ENCODE data around the gene KCNS1.

Gene KCNS1

DNA sequence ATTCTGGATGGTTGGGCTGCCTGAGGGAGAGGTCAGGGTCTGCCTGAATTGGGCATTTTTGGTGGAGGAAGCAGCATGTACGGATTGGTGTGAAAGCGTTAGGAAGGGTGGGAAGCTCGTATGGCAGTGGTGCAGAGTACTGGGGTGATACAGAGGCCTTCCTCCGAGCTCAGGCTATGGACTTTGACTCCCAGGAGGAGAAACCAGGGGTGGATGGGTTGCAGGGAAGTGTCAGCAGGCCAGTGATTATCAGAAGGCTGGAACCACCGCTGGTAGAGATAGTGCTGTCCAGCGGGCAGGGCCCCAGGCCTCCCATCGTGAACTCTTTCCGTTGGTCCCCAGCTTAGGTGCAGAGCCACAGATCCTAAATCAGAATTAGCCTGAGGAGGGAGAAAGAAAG, 8.7 kb upstream of the KCNS1 start:
- no peak for FAIRE-seq

DNA sequence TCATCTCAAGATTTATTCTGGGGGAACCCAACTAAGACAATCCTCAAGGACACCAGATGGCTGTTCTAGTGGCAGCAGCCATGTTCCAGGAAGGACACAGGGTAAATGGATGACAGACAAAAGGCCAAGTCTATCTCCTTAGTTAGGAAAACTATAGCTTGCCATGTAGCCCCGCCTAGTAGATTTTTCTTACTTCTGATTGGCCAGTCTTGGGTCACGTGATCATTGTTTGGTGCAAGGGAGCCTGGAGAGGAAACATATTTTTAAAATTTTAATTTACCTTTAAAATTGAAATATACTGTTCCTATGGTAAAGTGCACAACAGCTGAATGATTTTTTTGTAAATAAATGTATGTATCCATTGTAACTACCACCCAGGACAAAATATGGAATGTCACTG, 4.4 kb upstream of the KCNS1 start:
- FAIRE-seq, result no peak

DNA sequence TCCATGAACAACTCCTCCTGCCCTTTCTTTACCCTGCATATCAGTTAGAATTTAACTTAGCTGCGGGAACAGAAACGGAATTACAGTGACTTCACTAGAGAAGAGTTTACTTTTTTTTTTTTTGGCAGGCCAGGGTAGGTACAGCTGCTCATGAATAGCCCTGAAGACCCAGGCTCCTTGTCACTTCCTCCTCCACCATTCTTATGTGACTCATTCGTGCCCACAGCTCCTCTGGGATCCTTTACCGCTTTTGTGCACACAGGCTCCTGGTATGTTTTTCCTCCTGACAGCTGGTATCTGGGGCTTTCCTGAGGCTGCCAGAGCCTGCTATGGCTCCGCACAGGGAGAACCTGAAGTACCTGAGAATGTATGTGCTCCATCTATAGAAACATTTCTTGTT, 3.9 kb upstream of the KCNS1 start:
- FAIRE-seq, result no peak

DNA sequence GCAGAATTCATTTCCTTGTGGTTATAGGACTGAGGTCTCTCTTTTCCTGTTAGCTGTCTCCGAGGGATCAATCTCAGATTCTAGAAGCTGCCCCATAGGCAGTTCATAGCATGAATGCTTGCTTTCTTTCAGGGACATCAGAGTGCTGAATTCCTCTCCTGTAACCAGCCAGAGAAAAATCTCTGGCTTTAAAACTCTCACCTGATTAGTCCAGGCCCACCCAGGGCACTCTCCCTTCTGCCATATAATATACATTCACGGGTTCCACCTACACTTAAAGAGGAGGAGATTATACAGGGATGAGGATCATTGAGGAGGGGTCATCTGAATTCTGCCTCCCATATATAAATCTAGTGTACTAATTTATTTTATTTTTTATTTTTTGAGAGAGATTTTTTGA, 2.1 kb upstream of the KCNS1 start:
- no peak for FAIRE-seq

DNA sequence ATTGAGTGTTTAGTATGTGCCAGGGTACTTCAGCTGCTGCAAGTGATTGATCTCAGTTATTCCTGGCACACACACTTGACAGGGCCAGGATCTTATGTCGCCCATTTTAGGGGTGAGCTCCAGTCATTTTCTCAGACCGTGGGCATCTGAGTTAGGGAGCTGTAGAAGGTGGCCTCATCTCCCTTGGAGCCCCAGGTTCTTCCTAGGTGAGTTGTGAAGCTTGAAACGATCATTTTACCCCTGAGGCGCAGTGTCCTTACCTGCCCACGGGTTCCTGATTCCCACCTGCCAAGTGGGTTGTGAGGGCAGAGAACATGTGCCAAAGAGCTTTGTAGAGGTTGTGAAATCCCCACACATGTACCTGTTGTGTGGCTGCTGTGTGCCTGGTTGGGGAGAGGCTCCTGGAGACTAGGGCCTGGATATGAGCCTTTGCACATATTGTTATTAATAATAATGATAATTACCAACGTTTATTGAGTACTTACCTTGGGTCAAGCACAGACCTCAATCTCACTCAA, 465 bp upstream of the KCNS1 start:
- no peak for FAIRE-seq

DNA sequence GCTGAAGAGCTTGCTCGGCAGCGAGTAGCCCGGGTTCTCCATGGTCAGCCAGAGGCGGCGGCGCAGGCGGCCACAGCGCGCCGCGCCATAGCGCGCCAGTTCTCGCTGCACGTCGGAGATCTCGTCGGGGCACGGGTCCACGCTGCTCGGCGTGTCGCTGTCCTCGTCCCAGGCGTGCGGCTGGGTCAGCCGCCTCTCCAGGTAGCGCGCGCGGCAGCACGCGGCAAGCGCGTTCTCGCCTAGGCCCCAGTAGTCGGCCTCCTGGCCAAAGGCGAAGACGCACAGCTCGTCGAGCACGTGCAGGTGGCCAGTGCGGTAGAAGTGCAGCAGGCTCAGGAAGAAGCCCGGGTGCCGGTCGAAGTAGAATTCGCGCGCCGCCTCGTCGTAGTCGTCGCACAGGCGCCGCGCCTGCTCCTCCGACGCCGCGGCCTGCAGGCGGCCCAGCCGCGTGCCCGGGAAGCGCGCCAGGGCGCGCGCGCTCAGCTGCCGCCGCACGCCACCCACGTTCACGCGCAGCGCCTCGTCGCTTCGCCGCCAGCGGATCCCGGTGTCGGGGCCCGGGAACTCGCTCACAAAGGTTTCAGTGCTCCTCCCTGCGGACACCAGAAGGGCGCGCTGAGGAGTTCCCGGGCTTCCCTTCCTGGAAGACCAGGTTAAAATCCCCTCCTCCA, 2.7 kb downstream of the KCNS1 start:
- no peak for FAIRE-seq

DNA sequence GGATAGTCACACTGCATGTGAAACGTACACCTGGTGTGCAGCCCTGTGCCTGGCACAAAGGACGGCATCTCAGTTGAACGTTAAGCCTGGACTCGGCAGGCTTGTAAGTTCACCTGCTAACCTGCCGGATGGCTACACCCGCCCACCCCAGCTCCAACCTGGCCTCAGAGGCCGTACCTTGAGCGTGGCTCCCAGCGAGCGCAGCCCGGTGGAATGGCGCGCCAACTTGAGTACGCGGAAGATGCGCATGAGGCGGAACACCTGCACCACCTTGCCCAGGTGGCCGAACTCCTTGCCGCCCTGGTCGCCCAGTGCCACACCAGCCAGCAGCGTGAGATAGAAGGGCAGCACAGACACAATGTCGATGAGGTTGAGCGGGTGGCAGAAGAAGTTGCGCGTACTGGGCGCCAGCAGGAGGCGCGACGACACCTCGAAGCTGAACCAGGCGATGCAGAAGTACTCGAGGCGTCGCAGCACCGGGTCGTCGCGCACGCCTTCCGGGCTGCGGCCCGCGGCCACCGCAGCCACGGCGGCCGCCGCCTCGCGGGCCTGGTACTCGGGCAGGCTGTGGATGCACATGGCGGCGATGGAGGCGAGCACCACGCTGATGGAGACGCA, 3.3 kb downstream of the KCNS1 start:
- no peak for FAIRE-seq

DNA sequence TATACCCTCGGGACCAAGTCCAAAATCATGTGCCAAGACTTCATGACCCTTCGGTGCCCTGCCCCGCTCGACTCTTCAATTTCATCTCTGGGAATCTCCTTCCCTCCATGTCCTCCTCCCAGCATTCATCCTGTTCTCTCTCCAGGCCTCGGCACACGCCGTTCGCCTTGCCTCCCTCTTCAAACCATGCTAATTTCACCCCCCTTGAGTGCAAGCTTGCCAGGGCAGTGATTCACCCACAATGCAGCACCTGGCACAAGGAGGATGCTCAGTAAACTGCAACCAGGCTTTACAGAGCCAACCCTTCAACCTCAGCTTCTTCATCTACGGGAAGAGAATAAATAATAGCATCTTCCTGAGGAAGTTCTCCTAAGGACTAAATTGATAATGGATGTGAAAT, 4.1 kb downstream of the KCNS1 start:
- no peak for FAIRE-seq

DNA sequence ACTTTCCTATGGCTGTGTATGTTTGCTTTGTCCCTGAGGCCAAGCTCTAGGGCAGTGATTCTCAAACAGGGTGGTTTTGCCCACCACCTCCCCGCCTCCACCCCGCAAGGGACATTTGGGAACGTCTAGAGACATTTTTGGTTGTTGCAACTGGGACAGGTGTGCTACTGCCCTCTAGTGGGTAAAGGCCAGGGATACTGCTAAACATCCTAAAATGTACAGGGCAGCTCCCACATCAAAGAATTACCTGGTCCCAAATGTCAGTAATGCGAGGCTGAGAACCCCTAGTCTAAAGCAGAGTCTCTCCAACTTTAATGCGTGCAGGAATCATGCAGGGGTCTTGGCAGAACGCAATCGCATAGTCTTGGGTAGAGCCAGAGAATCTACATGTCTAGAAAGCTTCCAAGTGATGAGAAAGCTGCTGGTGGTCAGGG, 5.1 kb downstream of the KCNS1 start:
- FAIRE-seq, result no peak

DNA sequence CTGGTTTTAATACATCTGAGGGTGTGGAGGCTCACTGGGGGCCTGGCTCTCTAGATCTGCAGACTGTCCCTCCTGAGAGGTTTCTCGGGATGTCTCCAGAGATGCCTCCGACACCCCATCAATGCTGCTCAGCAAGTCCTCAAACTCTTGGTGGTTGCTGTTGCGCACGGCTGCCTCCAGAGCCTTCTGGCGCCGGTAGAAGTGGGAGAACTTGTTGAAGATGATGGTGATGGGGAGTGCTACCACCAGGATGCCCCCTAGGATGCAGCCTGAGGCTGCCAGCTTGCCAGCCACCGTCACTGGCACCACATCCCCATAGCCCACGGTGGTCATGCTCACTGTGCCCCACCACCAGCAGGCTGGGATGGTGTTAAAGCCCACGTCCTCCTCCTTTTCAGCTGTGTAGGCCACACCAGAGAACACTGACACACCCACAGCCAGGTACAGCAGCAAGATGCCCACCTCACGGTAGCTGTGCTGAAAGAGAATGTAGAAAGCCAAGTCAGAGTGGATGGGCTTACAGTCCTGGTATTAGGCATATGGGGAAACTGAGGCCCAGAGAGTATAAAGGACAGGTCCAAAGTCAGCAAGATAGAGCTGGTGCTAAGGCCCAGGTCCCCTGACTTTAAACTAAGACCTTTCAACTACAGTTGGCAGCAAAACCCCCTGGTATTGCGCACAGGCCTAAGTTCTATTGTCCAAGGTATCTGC, 5.9 kb downstream of the KCNS1 start:
- no peak for FAIRE-seq

DNA sequence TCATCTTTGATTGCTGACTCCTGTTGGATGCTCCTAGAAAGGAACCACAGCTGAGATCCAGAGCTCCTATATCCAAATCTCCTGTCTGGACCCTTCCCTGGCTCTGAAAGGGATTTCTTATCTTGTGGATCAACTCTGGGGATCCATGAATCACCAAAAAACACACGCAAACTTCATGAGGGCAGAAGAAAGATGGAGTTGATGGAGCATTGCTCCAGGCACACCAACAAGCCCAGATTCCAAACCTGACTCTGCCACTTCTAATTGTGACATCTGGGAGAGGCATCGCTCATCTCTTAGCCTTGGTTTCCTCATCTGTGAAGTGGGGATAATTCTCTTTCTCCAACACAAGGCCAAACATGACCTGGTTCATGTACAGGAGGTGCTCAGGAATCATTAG, 6.7 kb downstream of the KCNS1 start:
- no peak for FAIRE-seq

DNA sequence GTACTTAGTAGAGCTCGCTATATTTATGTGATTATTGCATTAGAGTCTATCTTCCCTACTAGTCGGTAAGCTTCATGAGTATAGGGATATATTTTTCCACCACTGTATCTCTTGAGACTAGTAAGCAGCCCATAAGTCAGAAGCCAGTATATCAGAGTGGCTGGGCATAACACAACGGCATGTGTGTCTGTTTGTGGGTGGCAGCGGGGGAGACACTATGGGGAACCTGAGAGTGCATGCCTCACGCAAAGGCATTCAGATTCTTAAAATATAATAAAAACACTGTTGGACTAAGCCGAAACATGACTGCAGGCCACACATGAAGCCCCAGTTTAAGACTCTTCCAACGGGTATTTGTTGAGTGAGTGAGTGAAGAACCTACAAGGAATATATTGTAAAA, 8.0 kb downstream of the KCNS1 start:
- no peak for FAIRE-seq

DNA sequence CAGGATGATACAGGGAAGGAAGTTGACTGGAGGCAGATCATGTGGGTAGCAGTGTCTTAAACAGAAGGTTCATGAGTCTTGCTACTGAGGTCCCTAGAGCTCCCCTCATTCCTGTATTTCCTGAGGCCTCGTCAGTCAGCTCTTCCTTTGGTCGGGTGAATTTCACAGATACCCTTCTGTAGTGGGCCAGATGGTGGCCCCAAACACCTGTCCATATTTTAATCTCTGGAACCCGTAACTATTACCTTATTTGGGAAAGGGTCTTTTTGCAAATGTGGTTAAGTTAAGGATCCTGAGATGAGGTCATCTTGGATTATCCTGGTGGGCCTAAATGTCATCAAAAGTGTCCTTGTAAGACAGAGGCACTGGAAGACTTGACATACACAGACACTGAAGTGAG, 9.6 kb downstream of the KCNS1 start:
- no peak for FAIRE-seq

DNA sequence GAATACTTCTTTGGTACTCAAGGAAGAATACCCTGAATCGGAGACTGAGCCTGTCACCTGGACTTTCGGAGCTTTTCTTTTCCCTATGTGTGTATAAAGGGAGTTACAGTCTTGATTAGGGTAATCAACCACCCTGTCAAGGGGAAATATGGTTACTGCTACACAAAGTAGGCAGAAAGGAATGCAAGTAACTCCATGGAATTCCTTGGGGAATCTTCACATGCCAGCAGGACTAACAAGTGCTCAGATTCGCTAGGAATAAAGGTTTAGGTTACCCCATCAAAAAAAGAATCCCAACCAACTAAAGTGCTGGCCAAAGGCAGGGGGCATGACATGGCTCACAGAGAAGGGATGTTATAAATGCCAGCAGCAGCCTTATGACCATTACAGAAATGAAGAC, 10.4 kb downstream of the KCNS1 start:
- no peak for FAIRE-seq

DNA sequence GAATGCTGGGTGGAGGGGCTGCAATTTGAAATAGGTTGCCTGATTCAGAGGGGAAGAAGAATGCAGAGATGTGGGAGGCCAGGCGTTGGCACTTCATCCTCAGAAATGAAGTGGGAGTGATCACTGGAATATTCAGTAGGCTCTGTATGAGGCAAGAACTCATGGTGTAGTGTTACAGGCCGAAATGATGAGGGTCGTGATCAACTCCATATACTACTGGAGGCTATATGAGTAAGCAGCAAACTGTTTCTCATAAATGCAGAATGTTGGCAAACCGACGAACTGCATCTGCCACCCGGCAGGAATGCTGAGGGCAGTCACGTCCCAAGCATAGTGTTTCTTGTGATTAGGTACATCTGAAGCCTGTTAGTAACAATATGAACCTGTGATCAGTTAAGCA, 12.7 kb downstream of the KCNS1 start:
- FAIRE-seq, result no peak

DNA sequence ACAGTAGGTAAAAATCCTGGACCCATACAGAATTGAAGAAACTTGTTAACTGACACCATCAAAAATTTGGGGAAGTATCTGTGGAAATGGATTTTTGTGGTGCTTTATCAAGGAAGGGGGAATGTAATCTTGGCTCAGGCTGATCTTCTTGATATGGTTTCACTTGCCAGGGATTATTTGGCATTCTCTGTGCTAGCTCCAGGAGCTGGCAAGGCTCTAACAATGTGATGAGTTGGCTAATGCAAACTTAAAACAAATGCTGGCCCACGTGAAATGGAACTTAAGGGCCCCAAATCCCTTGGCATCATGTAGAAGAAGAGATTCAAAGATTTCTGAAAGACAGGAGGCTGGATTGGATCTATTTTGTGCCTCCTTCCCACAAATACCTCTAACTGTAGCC, 13.1 kb downstream of the KCNS1 start:
- FAIRE-seq, result no peak

DNA sequence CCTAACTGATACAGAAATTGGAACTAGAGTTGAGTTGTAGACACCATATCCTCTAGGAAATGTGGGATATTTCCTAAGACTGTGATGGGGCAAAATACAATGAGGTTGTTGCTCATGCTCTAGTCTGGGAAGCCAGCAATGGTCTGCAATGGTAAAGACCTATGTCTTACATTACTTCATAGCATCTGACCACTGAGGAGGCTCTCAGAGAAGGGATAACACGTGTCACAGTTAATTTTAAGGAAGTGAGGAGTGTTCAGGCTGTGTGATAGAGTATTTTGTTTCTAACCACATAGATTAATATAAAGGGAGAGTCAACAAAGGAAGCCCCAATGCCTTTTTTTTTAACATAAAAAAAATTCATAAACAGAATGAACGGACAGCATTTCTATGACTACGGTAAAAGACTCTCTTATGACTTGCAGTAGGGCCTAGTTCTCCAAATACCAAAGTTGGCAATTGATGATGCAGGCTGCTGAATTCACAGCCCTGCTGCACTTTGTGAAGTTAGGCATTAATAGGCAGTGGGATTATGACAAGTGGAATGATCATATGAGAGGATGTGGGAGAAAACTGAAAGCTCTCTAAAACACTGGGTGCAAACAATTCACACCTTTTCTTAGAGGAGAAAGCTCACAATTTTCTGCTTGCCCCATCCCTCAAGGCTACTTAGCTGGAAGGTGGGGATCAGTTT, 13.7 kb downstream of the KCNS1 start:
- FAIRE-seq, result no peak

DNA sequence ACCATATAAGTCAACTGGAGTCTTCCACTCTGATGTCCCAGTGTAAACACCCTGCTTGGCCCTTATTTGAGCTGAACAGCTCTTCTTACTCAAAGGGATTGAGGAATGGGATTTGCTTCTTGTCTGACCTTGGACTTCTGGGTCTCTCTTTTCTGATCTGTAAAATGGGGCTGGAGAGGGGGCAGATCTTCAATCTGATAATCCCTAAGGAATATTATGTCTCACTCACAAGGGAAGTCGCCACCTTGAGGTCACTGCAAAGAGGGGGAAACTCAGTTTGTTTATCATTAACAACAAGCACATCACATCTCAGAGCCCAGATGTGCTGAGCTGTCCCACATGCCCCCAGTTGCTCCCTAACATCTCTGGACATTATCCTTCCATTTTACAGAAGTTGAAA, 15.1 kb downstream of the KCNS1 start:
- no peak for FAIRE-seq

DNA sequence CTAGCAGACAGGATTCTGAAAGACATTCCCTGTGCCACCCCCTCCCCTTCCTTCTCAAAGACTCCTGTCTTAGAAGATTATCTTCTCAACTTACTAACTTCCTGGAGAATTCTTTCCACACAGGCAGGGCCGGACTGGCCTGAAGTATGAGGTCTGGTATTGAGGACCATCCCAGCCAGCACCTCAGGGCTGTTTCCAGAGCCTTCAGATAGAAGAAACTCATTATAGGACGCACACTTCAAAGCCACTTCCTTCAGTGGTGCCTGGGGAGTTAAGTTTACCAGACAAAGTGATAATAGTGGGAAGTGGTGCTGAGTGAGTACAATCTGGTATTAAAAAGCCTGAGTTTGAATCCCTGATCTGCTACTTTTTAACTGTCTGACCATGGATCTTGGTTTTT, 15.6 kb downstream of the KCNS1 start:
- FAIRE-seq, result no peak

DNA sequence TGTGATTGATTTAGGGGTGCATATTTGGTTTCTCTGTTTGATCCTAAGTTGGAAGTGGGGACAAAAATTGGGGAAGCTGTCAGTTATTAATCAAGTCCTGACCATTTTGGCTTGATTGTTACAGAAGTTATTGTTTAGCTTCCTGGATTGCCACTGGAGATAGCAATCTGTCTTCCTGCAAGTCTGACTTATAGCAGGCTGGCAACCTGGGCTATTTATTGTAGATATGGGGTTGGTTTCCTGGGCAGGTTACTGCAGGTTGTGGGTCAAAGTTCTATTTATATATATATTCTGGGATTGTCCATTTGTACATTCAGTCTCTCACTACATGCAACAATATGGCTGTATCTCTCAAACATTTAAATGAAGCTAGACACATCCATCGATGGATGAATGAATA, 17.8 kb downstream of the KCNS1 start:
- FAIRE-seq, result no peak

DNA sequence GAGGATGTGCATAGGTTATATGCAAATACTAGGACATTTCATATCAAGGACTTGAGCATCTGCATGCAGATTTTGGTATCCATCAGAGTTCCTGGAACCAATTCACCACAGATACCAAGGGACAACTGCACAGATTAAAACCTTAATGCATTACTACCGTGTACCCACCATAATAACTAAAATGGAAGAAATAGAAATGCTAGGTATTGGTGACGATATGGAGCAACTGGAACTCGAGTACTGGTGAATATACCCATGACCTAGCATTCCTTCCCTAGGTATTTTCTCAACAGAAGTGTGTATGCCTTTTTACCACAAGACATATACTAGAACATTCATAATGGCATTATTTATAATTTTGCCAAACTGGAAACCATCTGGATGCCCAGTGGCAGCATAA, 18.5 kb downstream of the KCNS1 start:
- no peak for FAIRE-seq

DNA sequence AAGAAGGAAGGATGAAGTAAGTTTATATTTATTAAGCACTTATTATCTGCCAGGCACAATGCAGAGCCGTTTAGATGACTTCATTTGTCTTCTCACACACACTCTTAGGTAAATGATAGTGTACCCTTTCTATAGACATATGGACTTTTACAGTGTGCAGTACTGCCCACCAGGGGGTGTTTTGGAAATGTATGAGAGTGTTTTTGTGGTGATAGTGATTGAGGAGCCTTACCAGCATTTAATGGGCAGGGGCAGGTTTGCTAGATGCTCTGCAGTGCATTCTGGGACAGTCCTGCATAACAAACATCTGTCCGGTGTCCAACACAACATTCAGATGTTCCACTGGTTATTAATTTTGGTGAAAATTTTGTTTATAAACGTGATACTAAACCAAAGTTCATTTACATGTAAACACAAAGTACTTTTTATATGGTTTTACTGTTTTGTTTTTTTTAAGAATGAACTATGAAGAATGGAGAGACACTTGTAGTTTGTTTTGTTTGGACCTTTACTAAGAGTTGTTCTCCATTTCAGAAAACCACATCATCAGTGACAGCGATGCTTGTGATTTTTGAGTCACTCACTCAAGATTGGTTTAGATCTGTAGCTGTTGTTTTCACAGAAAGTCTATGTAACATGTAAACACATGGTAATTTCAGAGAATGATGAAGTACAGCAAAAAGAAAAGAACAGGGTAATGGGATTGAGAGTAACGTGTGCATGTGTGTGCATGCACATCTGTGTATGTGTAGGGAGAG, 19.9 kb downstream of the KCNS1 start:
- no peak for FAIRE-seq

DNA sequence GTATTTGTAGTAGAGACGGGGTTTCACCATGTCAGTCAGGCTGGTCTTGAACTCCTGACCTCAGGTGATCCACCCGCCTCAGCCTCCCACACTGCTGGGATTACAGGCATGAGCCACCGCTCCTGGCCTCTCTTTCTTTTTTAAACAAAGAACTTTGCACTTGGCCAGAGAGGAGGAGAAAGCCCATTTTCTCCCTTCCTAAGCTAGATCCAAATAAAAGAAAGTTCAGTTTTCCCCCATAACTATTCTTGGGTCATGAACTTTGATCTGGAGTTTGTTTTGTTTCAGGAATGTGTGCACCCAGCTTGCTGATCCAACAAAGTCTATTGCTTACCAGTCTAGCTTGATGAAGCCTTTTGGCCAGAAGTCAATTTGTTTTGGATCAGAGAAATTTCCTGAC, 23.4 kb downstream of the KCNS1 start:
- no peak for FAIRE-seq

All from colon (tissue), 2 donors.